Measurements from ENCODE around the gene NEDD8.
"Not testable (repeated sequence)": the region's sequence is repeated elsewhere in the genome, so short reads cannot be mapped to it uniquely, and the experiment has no call there.

NEDD8 gene

GRCh38 chr14:24249230-24250021 is 17.3 kb upstream of the NEDD8 start:
- Histone ChIP-seq H3K4me1 (ENCODE audit: insufficient read depth, low read length) (no peaks in the 10 kb centered on the region), H3K27me3 (ENCODE audit: insufficient read depth, low read length, poor library complexity) (no peaks in the 10 kb centered on the region), H4K20me1 (ENCODE audit: insufficient read depth, low read length) (no peaks in the 10 kb centered on the region), H3K9ac (ENCODE audit: low read depth, low read length) (no peak overlapping the region), H2AFZ (ENCODE audit: low read depth, low read length) (no peak overlapping the region), H3K27ac (ENCODE audit: low read length) (no peak overlapping the region), H3K4me2 (ENCODE audit: insufficient read depth, low read length) (no peak overlapping the region), H3K4me3 (ENCODE audit: low read depth in 1 of 2, low read length in 2 of 2) (no peak overlapping the region), H3K79me2 (ENCODE audit: insufficient read depth, low read length) (no peaks in the 10 kb centered on the region), H3K9me3 (ENCODE audit: insufficient read depth, low read length, severe bottlenecking) (no peaks in the 10 kb centered on the region), H3K36me3 (ENCODE audit: insufficient read depth, low read length) (no peaks in the 10 kb centered on the region)
- no peak for ATAC-seq (ENCODE audit: insufficient read depth, low read depth)
- no peak for DNase-seq
- TF ChIP-seq EZH2 (IDR thresholded peaks at IDR 0.05; ENCODE audit: borderline replicate concordance, low read depth, low read length, severe bottlenecking) (no peak), CTCF (IDR thresholded peaks at IDR 0.05; ENCODE audit: borderline replicate concordance, extremely low read depth, low read length, poor library complexity, severe bottlenecking) (no peak)

GRCh38 chr14:24247422-24247821 is 15.3 kb upstream of the NEDD8 start:
- peaks cover 11% of the 10 kb centered on the region for H3K4me1 ChIP-seq (ENCODE audit: insufficient read depth, low read length)
- no peaks in the 10 kb centered on the region for H3K36me3 ChIP-seq (ENCODE audit: insufficient read depth, low read length)
- H2AFZ ChIP-seq (ENCODE audit: low read depth, low read length), result no peak overlapping the region
- H3K79me2 ChIP-seq (ENCODE audit: insufficient read depth, low read length), result no peaks in the 10 kb centered on the region
- DNase-seq (no peak), ATAC-seq (ENCODE audit: insufficient read depth, low read depth) (no peak)
- TF ChIP-seq EZH2 (IDR thresholded peaks at IDR 0.05; ENCODE audit: borderline replicate concordance, low read depth, low read length, severe bottlenecking), result no peak
- TF ChIP-seq CTCF (IDR thresholded peaks at IDR 0.05; ENCODE audit: borderline replicate concordance, extremely low read depth, low read length, poor library complexity, severe bottlenecking), result no peak
- H3K9me3 ChIP-seq (ENCODE audit: insufficient read depth, low read length, severe bottlenecking), result no peaks in the 10 kb centered on the region
- no peak overlapping the region for H3K4me2 ChIP-seq (ENCODE audit: insufficient read depth, low read length)
- no peak overlapping the region for H3K4me3 ChIP-seq (ENCODE audit: low read depth in 1 of 2, low read length in 2 of 2)
- H3K9ac ChIP-seq (ENCODE audit: low read depth, low read length), result no peak overlapping the region
- no peaks in the 10 kb centered on the region for H3K27me3 ChIP-seq (ENCODE audit: insufficient read depth, low read length, poor library complexity)
- H4K20me1 ChIP-seq (ENCODE audit: insufficient read depth, low read length), result no peaks in the 10 kb centered on the region
- H3K27ac ChIP-seq (ENCODE audit: low read length), result no peak overlapping the region

GRCh38 chr14:24246765-24247212 is 14.6 kb upstream of the NEDD8 start:
- H3K79me2 ChIP-seq (ENCODE audit: insufficient read depth, low read length), result peaks cover 3% of the 10 kb centered on the region
- H3K36me3 ChIP-seq (ENCODE audit: insufficient read depth, low read length), result no peaks in the 10 kb centered on the region
- no peak overlapping the region for H3K27ac ChIP-seq (ENCODE audit: low read length)
- H3K9me3 ChIP-seq (ENCODE audit: insufficient read depth, low read length, severe bottlenecking), result no peaks in the 10 kb centered on the region
- H2AFZ ChIP-seq (ENCODE audit: low read depth, low read length), result peak overlapping the region; percentile 33; the same call in 1 of the 2 replicates
- TF ChIP-seq CTCF (IDR thresholded peaks at IDR 0.05; ENCODE audit: borderline replicate concordance, extremely low read depth, low read length, poor library complexity, severe bottlenecking) (no peak), EZH2 (IDR thresholded peaks at IDR 0.05; ENCODE audit: borderline replicate concordance, low read depth, low read length, severe bottlenecking) (no peak)
- H3K4me1 ChIP-seq (ENCODE audit: insufficient read depth, low read length), result peaks cover 13% of the 10 kb centered on the region
- DNase-seq (no peak), ATAC-seq (ENCODE audit: insufficient read depth, low read depth) (no peak)
- H4K20me1 ChIP-seq (ENCODE audit: insufficient read depth, low read length), result peaks cover 2% of the 10 kb centered on the region
- no peak overlapping the region for H3K4me3 ChIP-seq (ENCODE audit: low read depth in 1 of 2, low read length in 2 of 2)
- H3K27me3 ChIP-seq (ENCODE audit: insufficient read depth, low read length, poor library complexity), result no peaks in the 10 kb centered on the region
- no peak overlapping the region for H3K4me2 ChIP-seq (ENCODE audit: insufficient read depth, low read length)
- no peak overlapping the region for H3K9ac ChIP-seq (ENCODE audit: low read depth, low read length)

GRCh38 chr14:24245350-24245749 is 13.2 kb upstream of the NEDD8 start:
- H3K4me2 ChIP-seq (ENCODE audit: insufficient read depth, low read length); H3K36me3 ChIP-seq (ENCODE audit: insufficient read depth, low read length); H3K27me3 ChIP-seq (ENCODE audit: insufficient read depth, low read length, poor library complexity); DNase-seq; H3K4me3 ChIP-seq (ENCODE audit: low read depth in 1 of 2, low read length in 2 of 2); H2AFZ ChIP-seq (ENCODE audit: low read depth, low read length); H3K9ac ChIP-seq (ENCODE audit: low read depth, low read length); H3K9me3 ChIP-seq (ENCODE audit: insufficient read depth, low read length, severe bottlenecking); H3K27ac ChIP-seq (ENCODE audit: low read length); ATAC-seq (ENCODE audit: insufficient read depth, low read depth): not testable (repeated sequence)
- H4K20me1 ChIP-seq (ENCODE audit: insufficient read depth, low read length), result peaks cover 13% of the 10 kb centered on the region
- H3K79me2 ChIP-seq (ENCODE audit: insufficient read depth, low read length), result peaks cover 16% of the 10 kb centered on the region
- H3K4me1 ChIP-seq (ENCODE audit: insufficient read depth, low read length), result peaks cover 27% of the 10 kb centered on the region
